Liver (tissue), 9 donors: ENCODE data around the gene COPZ2. TPM values are rescaled to one million over a fixed set of nuclear protein-coding genes. Genes with fewer than 3 reads are reported as not detected.

Source experiments
- DNase-seq: peaks from one replicate; pipeline ENCODE4 v3.0.0-alpha.2; 2017; ENCODE audit warnings: low spot score
- H3K27ac ChIP-seq, 2 donors: one replicate each; pipeline ENCODE4 v1.7.0; 2013; ENCODE audit warnings: inconsistent platforms in 2 of 2, low read length in 2 of 2, control low read depth in 1 of 2, low read depth in 1 of 2, mild to moderate bottlenecking in 1 of 2
- H3K27me3 ChIP-seq, 4 donors: one replicate each; pipeline versions ENCODE4 v1.6.1 to v1.7.0; 2013; ENCODE audit warnings: low read length in 3 of 4, inconsistent platforms in 1 of 4, mild to moderate bottlenecking in 1 of 4, moderate library complexity in 1 of 4; ENCODE audit not compliant: control insufficient read depth in 4 of 4, insufficient read depth in 4 of 4
- H3K36me3 ChIP-seq, 4 donors: one replicate each; pipeline versions ENCODE4 v1.6.1 to v1.7.0; 2013; ENCODE audit warnings: low read length in 3 of 4, mild to moderate bottlenecking in 3 of 4, low read depth in 1 of 4, moderate library complexity in 1 of 4; ENCODE audit not compliant: control insufficient read depth in 4 of 4, insufficient read depth in 3 of 4
- H3K4me1 ChIP-seq, 4 donors: one replicate each; pipeline versions ENCODE4 v1.6.1 to v1.7.0; 2013; ENCODE audit warnings: low read length in 3 of 4, mild to moderate bottlenecking in 3 of 4, moderate library complexity in 1 of 4; ENCODE audit not compliant: control insufficient read depth in 4 of 4, insufficient read depth in 4 of 4
- H3K4me3 ChIP-seq, 3 donors: one replicate each; pipeline versions ENCODE4 v1.6.1 to v1.7.0; 2013; ENCODE audit warnings: low read length in 3 of 3, control low read depth in 1 of 3, low read depth in 1 of 3, mild to moderate bottlenecking in 1 of 3
- H3K9ac ChIP-seq, 2 donors: one replicate each; pipeline ENCODE4 v1.7.0; 2013; ENCODE audit warnings: low read length in 2 of 2, mild to moderate bottlenecking in 2 of 2, moderate library complexity in 2 of 2, control low read depth in 1 of 2, low read depth in 1 of 2
- H3K9me3 ChIP-seq, 4 donors: one replicate each; pipeline versions ENCODE4 v1.6.1 to v1.7.0; 2013; ENCODE audit warnings: low read length in 3 of 4; ENCODE audit not compliant: control insufficient read depth in 4 of 4
- CTCF ChIP-seq: fragments of 150-350 bp; IDR thresholded peaks from 2 replicates; pipeline ENCODE4 v1.5.1; 2017; ENCODE audit warnings: improper control_type of control experiment, low read depth, low read length; ENCODE audit not compliant: missing input control
- EGR1 ChIP-seq, 2 donors: IDR thresholded peaks; 2 replicates each; pipeline ENCODE4 v1.6.1; 2016 to 2018; ENCODE audit warnings: antibody characterized with exemption in 2 of 2, low read depth in 2 of 2
- FOXA1 ChIP-seq: IDR thresholded peaks from 2 replicates; pipeline ENCODE4 v1.6.1; 2016; ENCODE audit warnings: antibody characterized with exemption
- FOXA2 ChIP-seq: IDR thresholded peaks from 2 replicates; pipeline ENCODE4 v1.6.1; 2016; ENCODE audit warnings: antibody characterized with exemption
- HNF4A ChIP-seq, 2 donors: conservative IDR thresholded peaks; 2 replicates each; pipeline ENCODE4 v1.6.1; 2016; ENCODE audit warnings: antibody characterized with exemption in 2 of 2, mild to moderate bottlenecking in 2 of 2
- JUND ChIP-seq, 2 donors: IDR thresholded peaks; 2 replicates each; pipeline ENCODE4 v1.6.1; 2016; ENCODE audit warnings: antibody characterized with exemption in 2 of 2
- MAX ChIP-seq: IDR thresholded peaks from 2 replicates; pipeline ENCODE4 v1.6.1; 2016; ENCODE audit warnings: antibody characterized with exemption
- TAF1 ChIP-seq: conservative IDR thresholded peaks from 2 replicates; pipeline ENCODE4 v1.6.1; 2016; ENCODE audit warnings: antibody characterized with exemption, mild to moderate bottlenecking
- YY1 ChIP-seq: IDR thresholded peaks from 2 replicates; pipeline ENCODE4 v1.6.1; 2016; ENCODE audit warnings: antibody characterized with exemption, mild to moderate bottlenecking
- WGBS: extraction: QIAGEN DNeasy Blood & Tissue Kit; methylation state at CpG from one replicate; pipeline ENCODE4 v1.1.7; 2013; 5-methylcytosine and 5-hydroxymethylcytosine counted together
- polyA plus RNA-seq, 2 donors: library from polyadenylated mRNA; stranded (reverse) in 1 of 2; unstranded in 1 of 2; fragments of 200-250 nt in 1 of 2; fragments of >200 nt in 1 of 2; fragmentation: Nextera tagmentation in 1 of 2; extraction: Ambion mirVana in 1 of 2; gene quantifications; one replicate each; pipeline versions ENCODE4 v1.2.1 to v1.2.3, GENCODE V29; 2013 to 2015
- total RNA-seq, 2 donors: library from RNA; depleted of rRNA; stranded (reverse); fragments of >200 nt; gene quantifications; one replicate each; pipeline ENCODE4 v1.2.3, GENCODE V29; 2014
- TF ChIP-seq, protein P1 (sequence below): IDR thresholded peaks from 2 replicates; pipeline ENCODE4 v1.6.1; 2016; ENCODE audit warnings: antibody characterized with exemption
- TF ChIP-seq, protein P2 (sequence below): IDR thresholded peaks from 2 replicates; pipeline ENCODE4 v1.6.1; 2016; ENCODE audit warnings: antibody characterized with exemption
- donor health status: healthy.
- donor health status: healthy.
- donor health status: healthy.
- donor health status: healthy.
- donor health status: healthy.

The COPZ2 gene
- total and polyA plus RNA-seq, 4 donors, result 2.6 to 38.1 (median 17.8) TPM

GRCh38 chr17:48031966-48032365 lies 5.6 kb downstream of the COPZ2 start:
- Histone ChIP-seq H3K9ac (no peak overlapping the region), H3K9me3 (no peaks in the 10 kb centered on the region), H3K36me3 (no peaks in the 10 kb centered on the region), H3K27me3 (no peaks in the 10 kb centered on the region), H3K4me1 (peaks cover 0 to 6% (median 5%) of the 10 kb centered on the region in 4 donors), H3K4me3 (no peak overlapping the region), H3K27ac (no peak overlapping the region)
- DNase-seq, result no peak
- 92% methylated on average over 6 of the region's 6 CpGs for WGBS
- TF ChIP-seq TAF1 (no peak), EGR1 (IDR thresholded peaks at IDR 0.05; ENCODE audit: low read depth in 2 of 2) (no peak)
- TF ChIP-seq, protein P1, sequence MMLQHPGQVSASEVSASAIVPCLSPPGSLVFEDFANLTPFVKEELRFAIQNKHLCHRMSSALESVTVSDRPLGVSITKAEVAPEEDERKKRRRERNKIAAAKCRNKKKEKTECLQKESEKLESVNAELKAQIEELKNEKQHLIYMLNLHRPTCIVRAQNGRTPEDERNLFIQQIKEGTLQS, result no peak

- TF ChIP-seq MAX (no peak), FOXA1 (no peak), CTCF (no peak), FOXA2 (no peak), HNF4A (conservative IDR thresholded peaks at IDR 0.05) (no peak), JUND (IDR thresholded peaks at IDR 0.05) (no peak), YY1 (no peak)
- TF ChIP-seq, protein P1, result no peak
- TF ChIP-seq, protein P2, sequence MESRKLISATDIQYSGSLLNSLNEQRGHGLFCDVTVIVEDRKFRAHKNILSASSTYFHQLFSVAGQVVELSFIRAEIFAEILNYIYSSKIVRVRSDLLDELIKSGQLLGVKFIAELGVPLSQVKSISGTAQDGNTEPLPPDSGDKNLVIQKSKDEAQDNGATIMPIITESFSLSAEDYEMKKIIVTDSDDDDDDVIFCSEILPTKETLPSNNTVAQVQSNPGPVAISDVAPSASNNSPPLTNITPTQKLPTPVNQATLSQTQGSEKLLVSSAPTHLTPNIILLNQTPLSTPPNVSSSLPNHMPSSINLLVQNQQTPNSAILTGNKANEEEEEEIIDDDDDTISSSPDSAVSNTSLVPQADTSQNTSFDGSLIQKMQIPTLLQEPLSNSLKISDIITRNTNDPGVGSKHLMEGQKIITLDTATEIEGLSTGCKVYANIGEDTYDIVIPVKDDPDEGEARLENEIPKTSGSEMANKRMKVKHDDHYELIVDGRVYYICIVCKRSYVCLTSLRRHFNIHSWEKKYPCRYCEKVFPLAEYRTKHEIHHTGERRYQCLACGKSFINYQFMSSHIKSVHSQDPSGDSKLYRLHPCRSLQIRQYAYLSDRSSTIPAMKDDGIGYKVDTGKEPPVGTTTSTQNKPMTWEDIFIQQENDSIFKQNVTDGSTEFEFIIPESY, result no peak
- Histone ChIP-seq H3K4me1 (peaks cover 3 to 14% (median 11%) of the 10 kb centered on the region in 4 donors), H3K4me3 (no peak overlapping the region), H3K9ac (no peak overlapping the region), H3K27me3 (no peaks in the 10 kb centered on the region), H3K36me3 (no peaks in the 10 kb centered on the region), H3K9me3 (no peaks in the 10 kb centered on the region), H3K27ac (no peak overlapping the region)
- DNase-seq, result no peak
- WGBS, result 69% methylated on average over 5 of the region's 5 CpGs
These were observed 7.1 kb downstream of the COPZ2 start for GRCh38 chr17:48030531-48030930.

DNA sequence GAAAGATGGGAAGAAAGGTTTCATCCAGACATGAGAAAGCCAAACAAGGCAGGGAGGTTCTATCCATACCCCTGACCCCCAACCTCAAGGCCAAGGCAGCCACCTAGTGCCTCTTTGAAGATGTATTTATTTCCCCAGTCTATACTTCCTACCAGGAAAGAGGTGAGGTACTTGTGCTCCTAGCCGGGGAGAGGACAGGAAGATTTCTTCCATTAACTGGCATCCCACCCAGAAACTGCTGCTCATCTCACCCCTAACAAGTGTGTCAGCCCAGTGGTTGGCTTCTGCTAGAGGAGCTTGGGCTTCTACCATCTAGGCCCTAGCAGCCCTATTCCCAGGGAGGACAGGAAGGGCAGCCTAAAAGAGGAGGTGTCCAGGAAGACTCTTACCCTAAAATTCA lies 8.9 kb downstream of the COPZ2 start:
- peaks cover 0 to under 1% (median 0%) of the 10 kb centered on the region in 4 donors for H3K36me3 ChIP-seq
- no peaks in the 10 kb centered on the region for H3K27me3 ChIP-seq
- no peak for DNase-seq
- H3K4me3 ChIP-seq, result no peak overlapping the region
- peaks cover 7 to 30% (median 27%) of the 10 kb centered on the region in 4 donors for H3K4me1 ChIP-seq
- H3K9ac ChIP-seq, result no peak overlapping the region
- TF ChIP-seq JUND (IDR thresholded peaks at IDR 0.05) (no peak), EGR1 (IDR thresholded peaks at IDR 0.05; ENCODE audit: low read depth in 2 of 2) (no peak), FOXA2 (no peak)
- no peaks in the 10 kb centered on the region for H3K9me3 ChIP-seq
- 86% methylated on average over 1 of the region's 1 CpG for WGBS
- H3K27ac ChIP-seq, result no peak overlapping the region
